Raji (cell line): ENCODE results near the gene FARP2.

Source experiments
- POLR2A ChIP-seq: IDR thresholded peaks from 2 replicates; pipeline ENCODE4 v1.6.1; 2011; ENCODE audit warnings: low read depth, low read length, control low read depth; ENCODE audit not compliant: insufficient read depth

The FARP2 gene

DNA sequence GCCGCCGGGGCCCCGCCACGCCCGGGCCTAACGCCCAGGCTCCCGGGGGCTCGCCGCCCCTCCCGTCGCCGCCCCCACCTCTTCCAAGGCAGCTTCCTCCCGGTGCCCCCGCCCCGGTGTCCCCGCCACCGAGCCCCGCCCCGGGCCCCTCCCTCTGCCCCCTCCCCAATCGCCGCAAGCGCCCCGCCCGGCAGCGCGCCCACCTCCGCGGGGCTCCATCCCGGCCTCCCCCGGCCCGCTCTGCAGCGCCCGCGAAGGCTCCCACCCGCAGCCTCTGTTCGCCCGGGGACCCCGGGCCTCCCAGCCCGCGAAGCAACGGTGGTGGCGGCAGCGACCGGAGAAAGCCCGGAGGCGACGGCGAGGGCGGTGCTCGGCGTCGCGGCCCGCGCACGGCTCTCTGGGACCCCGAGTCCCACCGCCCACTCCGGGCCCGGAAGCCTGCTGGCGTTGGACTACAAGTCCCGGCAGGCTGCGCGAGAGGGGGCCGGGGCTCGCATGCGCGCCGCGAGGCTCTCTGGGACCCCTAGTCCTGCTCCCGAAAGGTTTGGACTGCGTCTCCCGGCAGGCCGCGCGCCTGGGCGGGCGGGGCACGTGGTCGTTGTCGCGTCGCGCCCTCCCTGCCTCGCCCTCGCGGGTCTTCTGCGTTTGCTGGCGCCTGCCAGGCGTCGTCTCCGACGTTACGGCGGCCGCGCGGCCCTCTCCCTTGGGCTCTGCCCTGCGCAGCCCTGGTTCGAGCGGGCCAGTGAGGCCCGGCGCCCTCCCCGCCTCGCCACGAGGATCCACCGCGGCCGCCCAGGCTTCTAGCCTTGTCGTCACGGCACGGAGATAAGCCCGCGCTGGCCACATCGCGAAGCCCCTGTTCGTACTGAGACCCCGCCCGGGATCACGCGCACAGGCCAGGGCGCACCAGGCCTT, 152.4 kb downstream of the FARP2 start, which contains the start of gene STK25:
Gene STK25 (minus strand): TSS at position 345 of the 915 bp plus-strand sequence. CDS start 549 bp downstream, outside the sequence.
- peak; percentile 57 for TF ChIP-seq POLR2A

DNA sequence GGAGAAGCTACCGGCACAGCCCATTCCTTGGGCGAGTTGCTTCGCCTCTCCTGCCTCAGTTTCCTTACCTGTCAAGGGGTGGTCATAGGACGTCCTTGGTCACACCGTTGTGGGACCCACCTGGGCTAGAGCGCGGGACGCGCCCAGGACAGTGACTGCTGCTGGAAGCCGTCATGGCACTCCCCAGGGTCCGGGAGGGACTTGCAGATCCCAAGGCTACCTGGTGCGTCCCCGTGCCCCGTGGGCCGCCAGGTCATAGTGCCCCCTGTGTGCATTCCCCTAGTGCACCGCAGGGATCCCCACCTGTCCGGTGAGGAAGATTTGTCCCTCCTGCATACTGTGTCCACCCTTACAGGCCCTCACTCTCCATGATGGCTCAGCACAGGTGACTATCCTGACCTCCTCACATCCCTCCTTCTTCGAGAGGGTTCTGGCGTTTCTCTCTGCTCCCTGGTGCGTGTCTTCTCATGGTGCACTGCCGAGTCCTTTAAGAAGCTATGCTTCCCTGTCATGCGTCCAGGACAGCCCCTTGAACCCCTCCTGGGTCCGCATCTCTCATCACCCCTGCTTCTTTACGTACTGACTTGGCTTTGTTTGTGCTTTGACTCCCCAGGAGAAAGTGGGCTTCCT, 153.2 kb downstream of the FARP2 start:
- no peak for TF ChIP-seq POLR2A

DNA sequence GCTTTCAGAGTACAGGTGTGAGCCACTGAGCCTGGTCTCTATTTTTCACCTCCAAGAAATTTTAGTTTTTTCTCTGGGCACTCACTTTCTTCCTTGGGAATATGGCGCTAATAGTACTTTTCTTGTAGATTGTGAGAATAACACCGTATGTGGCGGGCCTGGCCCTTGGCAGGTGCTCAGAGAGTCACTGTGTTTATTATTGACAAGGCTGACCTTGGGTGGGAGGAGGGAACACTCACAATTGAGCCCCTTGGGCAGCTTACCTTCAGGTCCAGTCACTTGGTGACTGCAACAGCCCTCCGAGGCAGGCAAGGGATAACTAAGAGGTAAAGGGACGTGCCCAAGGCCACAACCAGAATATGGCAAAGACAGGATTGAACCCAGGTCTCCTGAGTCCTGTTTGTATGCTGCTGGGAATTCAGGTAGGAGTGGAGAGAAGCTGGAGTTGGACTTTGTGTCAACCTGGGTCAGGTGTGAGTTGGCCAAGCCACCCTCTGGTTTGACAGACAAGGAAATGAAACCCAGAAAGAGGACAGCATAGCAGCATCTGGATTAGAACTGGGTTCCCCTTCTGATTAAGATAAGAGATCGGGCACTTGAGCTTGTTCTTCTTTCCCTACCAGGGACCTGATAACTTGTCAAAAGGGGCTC, 155.1 kb downstream of the FARP2 start:
- no peak for TF ChIP-seq POLR2A

GRCh38 chr2:241514553-241514952, 158.5 kb downstream of the FARP2 start:
- TF ChIP-seq POLR2A: no peak

DNA sequence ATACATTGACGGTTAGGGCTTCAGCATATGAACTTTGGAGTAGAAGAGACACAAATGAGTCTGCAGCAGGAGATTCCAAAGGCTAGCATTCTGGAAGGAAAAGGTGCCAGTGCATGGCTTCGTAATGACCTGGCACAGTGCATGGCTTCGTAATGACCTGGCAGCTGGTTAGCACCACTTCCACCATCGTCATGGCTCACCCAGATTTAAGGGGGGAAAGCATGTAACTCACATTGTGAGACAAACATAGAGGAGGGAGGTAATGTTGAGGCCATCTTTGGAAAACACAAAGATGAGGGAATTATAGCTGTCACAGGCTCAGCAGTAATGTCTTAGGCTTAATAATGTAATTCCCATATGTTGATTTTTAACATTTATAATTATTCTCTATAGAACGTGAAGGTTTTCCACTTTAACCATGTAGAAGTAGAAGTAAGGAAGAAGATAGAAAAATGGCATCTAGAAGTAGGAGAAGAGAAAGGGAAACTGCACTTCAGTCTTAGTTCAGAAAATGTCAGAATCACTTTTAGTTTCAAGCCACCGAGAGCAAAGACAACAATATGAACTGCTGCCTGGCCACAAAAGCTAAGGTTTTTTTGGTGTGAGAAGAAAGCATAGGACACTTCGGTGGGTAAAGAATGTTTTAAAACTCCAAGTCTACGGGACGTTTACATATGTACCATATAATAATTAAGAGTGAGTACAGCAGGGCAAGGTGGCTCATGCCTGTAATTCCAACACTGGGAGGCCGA, 159.1 kb downstream of the FARP2 start:
- TF ChIP-seq POLR2A: no peak

DNA sequence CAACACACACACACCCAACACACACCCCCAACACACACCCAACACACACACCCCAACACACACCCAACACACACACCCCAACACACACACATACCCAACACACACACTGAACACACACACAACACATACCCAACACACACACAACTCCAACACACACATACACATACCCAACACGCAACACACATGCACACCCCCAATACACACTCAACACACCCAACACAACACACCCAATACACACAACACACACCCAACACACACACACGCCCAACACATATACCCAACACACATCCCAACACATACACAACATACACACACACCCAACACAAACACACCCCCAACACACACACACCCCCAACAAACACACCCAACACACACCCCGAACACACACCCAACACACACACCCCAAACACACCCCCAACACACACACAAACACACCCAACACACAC, 160.5 kb downstream of the FARP2 start:
- no peak for TF ChIP-seq POLR2A

DNA sequence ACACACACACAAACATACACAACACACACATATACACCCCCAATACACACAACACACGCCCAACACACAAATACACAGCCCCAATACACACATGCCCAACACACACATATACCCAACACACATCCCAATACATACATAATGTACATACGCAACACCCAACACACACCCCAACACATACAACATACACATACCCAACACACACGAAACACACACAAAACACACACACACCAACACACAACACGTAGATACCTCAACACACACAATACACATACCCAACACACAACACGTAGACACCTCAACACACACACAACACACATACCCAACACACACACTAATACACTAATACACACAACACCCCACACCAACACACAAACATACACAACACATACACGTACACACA, 161.2 kb downstream of the FARP2 start:
- TF ChIP-seq POLR2A: no peak

DNA sequence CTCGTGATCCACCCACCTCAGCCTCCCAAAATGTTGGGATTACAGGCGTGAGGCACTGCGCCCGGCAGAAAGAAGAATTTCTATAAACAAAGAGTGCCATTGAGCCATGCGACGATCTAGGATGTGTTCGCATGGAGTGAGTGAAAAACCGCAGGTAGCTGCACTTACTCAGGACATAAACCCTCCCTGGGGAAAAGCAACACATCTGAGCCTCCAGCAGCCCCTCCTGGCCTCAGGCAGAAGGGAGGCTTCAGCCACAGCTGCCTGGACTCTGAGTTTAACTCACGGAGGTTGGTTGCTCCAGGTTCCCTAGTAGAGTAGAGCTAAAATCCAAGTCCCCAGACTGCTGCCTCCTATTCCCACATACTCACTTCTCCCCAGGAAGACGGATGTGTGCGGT, 163.6 kb downstream of the FARP2 start:
- no peak for TF ChIP-seq POLR2A

DNA sequence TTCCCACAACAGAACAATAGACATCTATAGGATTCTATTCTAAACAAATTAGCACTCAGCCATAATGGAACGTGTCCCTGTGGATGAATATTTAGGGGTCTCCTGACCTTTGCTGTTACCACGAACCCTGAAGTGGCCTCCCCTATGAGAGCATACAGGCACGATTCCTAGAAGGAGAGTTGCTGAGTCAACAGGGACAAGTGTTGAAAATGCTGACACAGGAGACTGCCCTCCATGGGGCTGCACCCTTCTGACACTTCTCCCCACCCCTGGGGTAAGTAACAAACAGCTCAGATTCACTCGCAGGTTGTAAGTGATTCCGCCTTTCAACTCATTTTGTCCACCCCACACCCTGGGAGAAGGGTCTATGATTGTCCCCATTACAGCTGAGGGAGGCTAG, 166.4 kb downstream of the FARP2 start:
- TF ChIP-seq POLR2A: no peak

- no peak for TF ChIP-seq POLR2A
Measured at GRCh38 chr2:241530571-241530970, 174.5 kb downstream of the FARP2 start.

DNA sequence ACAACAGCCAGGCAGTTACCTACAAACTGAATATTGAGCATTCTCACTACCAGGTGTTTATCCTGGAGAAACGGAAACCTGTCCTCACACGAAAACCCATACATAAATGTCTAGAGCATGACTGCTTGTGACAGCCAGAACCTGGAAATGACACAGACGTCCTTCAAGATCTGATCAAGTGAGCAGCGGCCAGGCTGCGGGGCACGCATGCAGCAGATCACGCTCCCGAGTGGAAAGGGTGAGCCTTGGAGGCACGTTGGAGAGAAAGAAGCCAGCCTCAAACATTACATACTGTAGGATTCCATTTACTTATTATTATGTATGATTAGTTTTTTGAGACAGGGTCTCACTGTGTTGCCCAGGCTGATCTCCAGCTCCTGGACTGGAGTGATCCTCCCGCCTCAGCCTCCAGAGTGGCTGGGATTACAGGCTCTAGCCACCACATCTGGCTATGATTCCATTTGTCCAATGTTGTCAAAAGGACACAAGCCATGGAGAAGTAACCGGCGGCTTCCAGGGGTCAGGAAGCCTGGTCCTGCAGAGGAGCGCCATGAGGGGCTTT, 175.2 kb downstream of the FARP2 start:
- TF ChIP-seq POLR2A: no peak

- TF ChIP-seq POLR2A: no peak
Measured at GRCh38 chr2:241532168-241532567, 176.1 kb downstream of the FARP2 start.

DNA sequence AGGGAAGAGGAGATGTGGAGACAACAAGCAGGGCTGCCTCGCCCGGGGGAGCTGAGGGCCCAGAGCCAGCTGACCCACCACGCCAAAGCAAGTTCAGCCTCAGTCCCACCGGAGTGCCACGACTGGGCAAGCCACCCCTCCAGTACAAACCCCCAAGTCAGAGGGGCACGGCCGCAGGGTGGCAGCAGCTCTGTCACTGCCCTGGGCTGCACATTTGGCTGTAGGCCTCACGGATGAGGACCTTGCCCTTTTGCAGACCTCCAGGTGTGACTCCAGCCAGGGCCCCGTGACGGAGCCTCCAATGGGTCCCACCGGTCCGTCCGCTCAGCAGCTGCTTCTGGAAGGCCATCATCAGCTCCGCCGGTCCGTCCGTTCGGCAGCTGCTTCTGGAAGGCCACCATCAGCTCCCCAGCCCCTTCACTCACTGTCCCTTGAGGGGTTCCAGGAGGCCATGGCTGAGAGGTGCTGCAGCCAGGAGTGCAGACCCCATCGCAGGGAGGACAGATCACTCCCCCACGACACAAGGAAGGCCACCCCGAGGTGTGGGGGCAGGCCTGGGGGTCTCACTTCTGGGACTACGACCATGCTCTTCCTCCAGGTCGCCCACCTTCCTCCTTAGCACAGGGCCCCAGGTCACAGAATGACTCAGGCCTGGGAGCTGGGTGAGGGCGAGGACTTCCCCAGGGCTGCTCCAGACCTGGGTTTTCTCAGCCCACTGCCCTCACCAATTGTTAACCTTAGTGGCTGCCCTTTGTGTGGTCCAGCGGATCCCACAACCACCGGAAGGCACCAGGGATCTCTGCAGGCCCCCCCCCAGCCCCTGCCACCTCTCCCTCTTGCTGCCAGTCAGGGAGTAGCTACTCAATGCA, 176.9 kb downstream of the FARP2 start:
- TF ChIP-seq POLR2A: no peak

GRCh38 chr2:241534293-241534692, 178.2 kb downstream of the FARP2 start:
- no peak for TF ChIP-seq POLR2A

DNA sequence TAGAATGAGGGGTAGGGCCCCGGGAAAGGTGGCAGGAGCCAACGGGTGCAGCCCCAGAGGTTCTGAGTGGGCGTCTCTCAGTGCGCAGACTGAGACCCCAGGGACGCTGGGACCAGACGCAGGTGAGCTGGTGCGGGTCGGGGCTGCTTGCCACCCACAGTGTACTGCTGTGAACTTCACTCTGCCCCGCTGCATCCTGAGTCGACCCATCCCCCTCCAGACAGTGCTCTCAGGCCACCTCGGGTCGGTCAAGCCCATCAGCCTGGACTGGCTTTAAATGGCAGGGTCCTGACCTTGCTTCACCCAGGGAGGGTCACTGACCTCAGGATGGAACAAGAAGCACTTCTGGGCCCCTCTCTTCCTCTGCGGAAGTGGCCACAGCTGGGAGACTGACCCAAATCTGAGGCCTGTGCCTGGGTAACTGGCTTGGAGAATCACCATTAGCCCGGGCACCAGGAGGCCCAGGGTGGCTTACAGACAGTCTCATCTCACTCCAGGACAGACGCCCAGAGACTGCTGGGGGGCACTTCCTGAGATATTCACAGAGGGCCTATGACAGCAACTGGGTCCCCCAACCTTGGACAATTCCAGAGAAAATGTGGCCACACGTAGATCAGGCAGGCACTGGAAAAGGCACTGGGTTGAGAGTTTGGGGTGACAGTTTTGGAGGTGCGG, 178.8 kb downstream of the FARP2 start:
- TF ChIP-seq POLR2A: no peak
